HG02943 (cell line): ENCODE results near the gene ALDH6A1.
"Not testable (repeated sequence)": the region's sequence is repeated elsewhere in the genome, so short reads cannot be mapped to it uniquely, and the experiment has no call there.

Experiments
- ATAC-seq: cut with Tn5 transposase; IDR thresholded peaks from one replicate; pipeline ENCODE4 v1.9.1; 2021; ENCODE audit warnings: mild to moderate bottlenecking, low read depth, moderate library complexity; ENCODE audit not compliant: unreplicated experiment

The ALDH6A1 gene

GRCh38 chr14:74084277-74085046 lies at the start of gene ALDH6A1, which contains the start of gene LIN52:
ALDH6A1 (minus strand) TSS chr14:74084453; CDS start chr14:74084394, 59 bp downstream.
LIN52 (plus strand) TSS chr14:74084956; CDS start chr14:74084975, 19 bp downstream.
- peak; percentile 94 for ATAC-seq

GRCh38 chr14:74127634-74128033 lies 43.4 kb upstream of the ALDH6A1 start:
- no peak for ATAC-seq

- no peak for ATAC-seq
Measured at GRCh38 chr14:74126315-74127013, 42.2 kb upstream of the ALDH6A1 start.

GRCh38 chr14:74125487-74125886 lies 41.2 kb upstream of the ALDH6A1 start:
- not testable (repeated sequence) for ATAC-seq

- ATAC-seq, result not testable (repeated sequence)
Measured at GRCh38 chr14:74111395-74112216, 27.4 kb upstream of the ALDH6A1 start.

GRCh38 chr14:74109369-74109768 lies 25.1 kb upstream of the ALDH6A1 start:
- no peak for ATAC-seq

GRCh38 chr14:74105381-74105780 lies 21.1 kb upstream of the ALDH6A1 start:
- ATAC-seq, result no peak

GRCh38 chr14:74089251-74090020 lies 5.2 kb upstream of the ALDH6A1 start:
- no peak for ATAC-seq

- ATAC-seq, result no peak
Measured at GRCh38 chr14:74085828-74086227, 1.6 kb upstream of the ALDH6A1 start.

GRCh38 chr14:74085047-74085637 lies 889 bp upstream of the ALDH6A1 start:
- ATAC-seq, result peak; percentile 2

- ATAC-seq, result peak; percentile 22
Measured at GRCh38 chr14:74083784-74084276, 423 bp downstream of the ALDH6A1 start.

- ATAC-seq, result no peak
Measured at GRCh38 chr14:74083161-74083560, 1.1 kb downstream of the ALDH6A1 start.

GRCh38 chr14:74081491-74081890 lies 2.8 kb downstream of the ALDH6A1 start:
- ATAC-seq, result no peak

GRCh38 chr14:74080820-74081460 lies 3.3 kb downstream of the ALDH6A1 start:
- ATAC-seq, result no peak

GRCh38 chr14:74077401-74077800 lies 6.9 kb downstream of the ALDH6A1 start:
- no peak for ATAC-seq

GRCh38 chr14:74065746-74066575 lies 18.3 kb downstream of the ALDH6A1 start:
- ATAC-seq, result no peak

GRCh38 chr14:74064883-74065282 lies 19.4 kb downstream of the ALDH6A1 start:
- no peak for ATAC-seq

- no peak for ATAC-seq
Measured at GRCh38 chr14:74064426-74064825, 19.8 kb downstream of the ALDH6A1 start.
